ENCODE measurements around the gene GBF1. TPM values are rescaled to one million over a fixed set of nuclear protein-coding genes. Genes with fewer than 3 reads are reported as not detected.

GBF1 gene
- total RNA-seq, 6 experiments from 2014 or later: 22.6 to 27.2 (median 23.7) TPM

- Histone ChIP-seq H3K4me3 (no peak overlapping the region), H3K9me3 (no peaks in the 10 kb centered on the region), H3K27me3 (no peaks in the 10 kb centered on the region), H3K27ac (no peak overlapping the region), H3K36me3 (no peaks in the 10 kb centered on the region), H3K4me1 (no peaks in the 10 kb centered on the region)
- intact Hi-C loops (cut with DNase I): no loop called here
- no peak for ATAC-seq
- TF ChIP-seq CTCF (IDR thresholded peaks at IDR 0.05) (no peak), POLR2A (IDR thresholded peaks at IDR 0.05) (no peak)
- DNase-seq: no peak
Observed at GRCh38 chr10:102220612-102221011, 24.7 kb upstream of the GBF1 start.

- Histone ChIP-seq H3K27ac (no peak overlapping the region), H3K36me3 (no peaks in the 10 kb centered on the region), H3K9me3 (no peaks in the 10 kb centered on the region), H3K4me3 (no peak overlapping the region), H3K27me3 (no peaks in the 10 kb centered on the region), H3K4me1 (no peaks in the 10 kb centered on the region)
- ATAC-seq (no peak), DNase-seq (no peak)
- no peak for TF ChIP-seq POLR2A (IDR thresholded peaks at IDR 0.05)
- no peak for TF ChIP-seq CTCF (IDR thresholded peaks at IDR 0.05)
- intact Hi-C loops (cut with DNase I): no loop called here
- 75% methylated on average over 5 of the region's 5 CpGs for WGBS (ENCODE audit: insufficient coverage, low coverage, low lambda C conversion rate, missing lambda C conversion rate)
Observed at GRCh38 chr10:102222797-102223196, 22.5 kb upstream of the GBF1 start.

- peak; percentile 90 to 92 (median 91) for DNase-seq
- peaks cover 0 to 10% (median 5%) of the 10 kb centered on the region in 4 donors for H3K4me1 ChIP-seq
- no peaks in the 10 kb centered on the region for H3K9me3 ChIP-seq
- H3K27me3 ChIP-seq: peaks cover 0 to 8% of the 10 kb centered on the region in 2 donors
- peak within 1 kb of the TSS in 2 of 3 donors; percentile 14 to 39 for H3K4me3 ChIP-seq
- H3K36me3 ChIP-seq: no peaks in the 10 kb centered on the region
- intact Hi-C loops (cut with DNase I): loop anchor here in 1 of 2 donors (5.0 kb wide), 1 partner anchor 176 kb away; no protein-coding TSS in a partner anchor
- TF ChIP-seq CTCF (IDR thresholded peaks at IDR 0.05): no peak
- no peak for TF ChIP-seq POLR2A (IDR thresholded peaks at IDR 0.05)
- WGBS (ENCODE audit: insufficient coverage, low coverage, low lambda C conversion rate, missing lambda C conversion rate): 13% methylated on average over 22 of the region's 47 CpGs
- peak within 1 kb of the TSS in 2 of 3 donors; percentile 24 to 48 for H3K27ac ChIP-seq
- ATAC-seq: peak; percentile 91 to 96 (median 94)
Observed at GRCh38 chr10:102225646-102226541, 19.4 kb upstream of the GBF1 start, which contains the start of gene ELOVL3. ELOVL3 (plus strand) TSS chr10:102226299; CDS start chr10:102226549, 250 bp downstream.

- intact Hi-C loops (cut with DNase I): loop anchor here in 1 of 2 donors (5.0 kb wide), 1 partner anchor 176 kb away; no protein-coding TSS in a partner anchor
Observed at GRCh38 chr10:102226542-102226870, 18.8 kb upstream of the GBF1 start.

More at GRCh38 chr10:102226542-102226870, 18.8 kb upstream of the GBF1 start:
- no peaks in the 10 kb centered on the region for H3K9me3 ChIP-seq
- 62% methylated on average over 8 of the region's 8 CpGs for WGBS (ENCODE audit: insufficient coverage, low coverage, low lambda C conversion rate, missing lambda C conversion rate)
- no peaks in the 10 kb centered on the region for H3K36me3 ChIP-seq
- DNase-seq (no peak), ATAC-seq (no peak)
- H3K27me3 ChIP-seq: peaks cover 0 to 8% of the 10 kb centered on the region in 2 donors
- no peak overlapping the region for H3K27ac ChIP-seq
- H3K4me1 ChIP-seq: peaks cover 0 to 16% (median 8%) of the 10 kb centered on the region in 4 donors
- H3K4me3 ChIP-seq: peak overlapping the region in 2 of 3 donors; percentile 14 to 39
- TF ChIP-seq POLR2A (IDR thresholded peaks at IDR 0.05): no peak
- TF ChIP-seq CTCF (IDR thresholded peaks at IDR 0.05): no peak

Measured in right lobe of liver (tissue), 6 donors.